Measurements from ENCODE around the gene RAD23B.

Gene RAD23B

DNA sequence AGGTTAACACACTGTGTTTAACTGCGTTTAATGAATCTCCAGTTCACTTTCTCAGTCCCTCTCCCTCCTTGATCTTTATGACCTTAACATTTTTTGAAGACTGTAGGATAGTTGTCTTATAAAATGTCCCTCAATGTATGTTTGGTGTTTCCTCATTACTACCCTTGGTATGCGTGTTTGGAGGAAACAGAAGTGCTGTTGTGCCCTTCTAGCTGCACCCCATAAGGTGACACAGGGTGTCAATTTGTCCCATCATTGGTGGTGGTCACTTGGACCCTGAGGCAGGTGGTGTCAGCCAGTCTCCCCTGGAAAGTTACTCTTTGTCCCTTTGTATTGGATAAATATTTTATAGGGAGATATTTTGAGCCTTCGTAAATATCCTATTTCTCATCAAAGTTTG is 52.3 kb downstream of the RAD23B start:
- H3K36me3 ChIP-seq (ENCODE audit: control insufficient read depth, insufficient read depth, low read length): peaks cover 80% of the 10 kb centered on the region
- H3K4me3 ChIP-seq (ENCODE audit: extremely low read depth, insufficient read depth, low read length, poor library complexity, severe bottlenecking): no peak overlapping the region
- H3K4me1 ChIP-seq (ENCODE audit: control insufficient read depth, insufficient read depth, low read length, poor library complexity, severe bottlenecking): no peaks in the 10 kb centered on the region
- H3K9me3 ChIP-seq (ENCODE audit: control insufficient read depth, low read length): no peaks in the 10 kb centered on the region
- no peak overlapping the region for H3K27ac ChIP-seq (ENCODE audit: low read depth, low read length, severe bottlenecking)
- WGBS, 2 experiments (ENCODE audit: insufficient coverage in 2 of 2): 100% methylated on average over 2 of the region's 3 CpGs

GRCh38 chr9:107336718-107337360 is 53.8 kb downstream of the RAD23B start:
- 87 to 100% methylated on average over 2 to 3 of the region's 6 CpGs for WGBS, 2 experiments (ENCODE audit: insufficient coverage in 2 of 2)
- Histone ChIP-seq H3K27ac (ENCODE audit: low read depth, low read length, severe bottlenecking) (no peak overlapping the region), H3K4me1 (ENCODE audit: control insufficient read depth, insufficient read depth, low read length, poor library complexity, severe bottlenecking) (no peaks in the 10 kb centered on the region), H3K9me3 (ENCODE audit: control insufficient read depth, low read length) (no peaks in the 10 kb centered on the region), H3K36me3 (ENCODE audit: control insufficient read depth, insufficient read depth, low read length) (peaks cover 66% of the 10 kb centered on the region), H3K4me3 (ENCODE audit: extremely low read depth, insufficient read depth, low read length, poor library complexity, severe bottlenecking) (no peak overlapping the region)

DNA sequence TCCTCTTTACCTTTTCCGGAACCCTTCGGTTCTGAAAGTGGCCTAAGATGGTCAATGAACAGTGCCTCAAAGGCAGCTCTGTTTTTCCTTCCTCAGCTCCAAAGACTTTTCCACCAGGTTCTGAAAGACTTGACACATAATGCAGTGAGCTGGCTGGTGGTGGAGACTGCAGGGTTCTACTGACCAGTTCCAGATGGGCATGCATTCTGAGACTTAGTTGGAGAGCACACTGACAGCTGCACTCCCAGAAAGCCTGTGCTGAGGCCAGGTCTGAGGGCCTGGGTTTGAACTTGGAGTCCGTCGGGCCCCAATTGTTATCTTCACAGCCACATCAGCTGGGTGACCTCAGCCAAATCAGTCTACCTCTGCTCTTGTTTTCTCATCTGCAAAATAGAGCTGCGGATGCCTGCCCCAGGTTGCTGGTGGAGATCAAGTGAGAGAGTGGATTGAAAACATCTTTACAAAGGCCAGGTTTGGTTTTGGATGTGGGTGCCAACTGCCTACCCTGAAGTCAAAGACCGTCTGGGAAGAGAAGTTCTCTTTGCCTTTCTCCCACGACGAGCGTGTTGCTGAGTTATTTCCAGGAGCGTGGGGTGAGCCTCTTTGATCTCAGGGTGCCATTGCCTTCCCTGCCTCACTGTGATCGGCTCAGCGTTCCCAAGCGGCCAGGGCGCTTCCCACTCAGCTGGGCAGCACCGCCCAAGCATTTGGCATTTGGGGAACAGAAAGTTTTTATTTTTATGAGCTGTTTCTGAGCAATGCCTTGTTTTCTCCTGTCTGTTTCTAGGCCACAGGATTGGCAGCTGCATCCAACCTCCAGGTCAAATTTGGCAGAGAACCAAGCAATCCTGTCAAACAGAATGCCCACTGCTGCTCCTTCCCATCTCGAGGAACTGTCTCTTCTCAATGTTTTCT is 54.9 kb downstream of the RAD23B start:
- peaks cover 56% of the 10 kb centered on the region for H3K36me3 ChIP-seq (ENCODE audit: control insufficient read depth, insufficient read depth, low read length)
- H3K4me1 ChIP-seq (ENCODE audit: control insufficient read depth, insufficient read depth, low read length, poor library complexity, severe bottlenecking): no peaks in the 10 kb centered on the region
- no peaks in the 10 kb centered on the region for H3K9me3 ChIP-seq (ENCODE audit: control insufficient read depth, low read length)
- 95 to 97% methylated on average over 13 to 15 of the region's 16 CpGs for WGBS, 2 experiments (ENCODE audit: insufficient coverage in 2 of 2)
- H3K4me3 ChIP-seq (ENCODE audit: extremely low read depth, insufficient read depth, low read length, poor library complexity, severe bottlenecking): no peak overlapping the region
- no peak overlapping the region for H3K27ac ChIP-seq (ENCODE audit: low read depth, low read length, severe bottlenecking)

- H3K9me3 ChIP-seq (ENCODE audit: control insufficient read depth, low read length): no peaks in the 10 kb centered on the region
- peaks cover 44% of the 10 kb centered on the region for H3K36me3 ChIP-seq (ENCODE audit: control insufficient read depth, insufficient read depth, low read length)
- no peak overlapping the region for H3K27ac ChIP-seq (ENCODE audit: low read depth, low read length, severe bottlenecking)
- 91 to 93% methylated on average over 4 to 7 of the region's 7 CpGs for WGBS, 2 experiments (ENCODE audit: insufficient coverage in 2 of 2)
- no peak overlapping the region for H3K4me3 ChIP-seq (ENCODE audit: extremely low read depth, insufficient read depth, low read length, poor library complexity, severe bottlenecking)
- H3K4me1 ChIP-seq (ENCODE audit: control insufficient read depth, insufficient read depth, low read length, poor library complexity, severe bottlenecking): no peaks in the 10 kb centered on the region
Observed at GRCh38 chr9:107338911-107339659, 56.0 kb downstream of the RAD23B start.

DNA sequence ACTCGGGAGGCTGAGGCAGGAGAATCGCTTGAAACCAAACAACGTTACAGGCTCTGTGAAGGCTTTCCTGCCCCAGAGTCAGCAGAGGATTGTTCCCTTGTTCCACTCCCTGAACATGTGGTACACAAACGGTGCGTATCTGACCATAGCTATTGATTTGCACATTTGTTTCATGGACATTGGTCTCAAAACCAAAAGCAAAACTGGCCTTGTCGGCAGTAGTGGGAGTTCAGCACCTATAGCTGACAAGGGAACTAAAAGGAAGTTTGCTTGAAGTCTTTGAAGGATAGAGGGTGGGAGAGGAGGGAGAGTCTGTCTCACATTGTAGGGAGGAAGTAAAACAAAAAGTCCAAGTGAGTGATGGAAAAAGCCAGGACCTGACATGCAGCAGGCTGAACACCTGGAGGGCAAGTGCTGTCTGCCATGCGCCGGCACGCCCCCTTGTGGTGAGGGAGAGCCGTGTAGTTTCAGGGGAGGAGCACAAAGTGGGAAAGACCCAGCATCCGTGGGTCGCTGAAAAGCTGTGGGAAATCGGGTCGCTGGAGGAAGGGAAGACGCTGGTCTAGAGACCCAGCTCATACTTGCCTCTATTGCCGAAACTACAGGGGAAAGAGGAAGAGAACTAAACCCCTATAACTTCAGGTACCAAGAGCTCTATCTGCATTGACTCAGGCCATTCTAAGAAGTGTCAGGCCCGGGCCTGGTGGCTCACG is 58.0 kb downstream of the RAD23B start:
- WGBS, 2 experiments (ENCODE audit: insufficient coverage in 2 of 2): 51 to 56% methylated on average over 13 to 14 of the region's 18 CpGs
- peaks cover 25% of the 10 kb centered on the region for H3K36me3 ChIP-seq (ENCODE audit: control insufficient read depth, insufficient read depth, low read length)
- no peak overlapping the region for H3K4me3 ChIP-seq (ENCODE audit: extremely low read depth, insufficient read depth, low read length, poor library complexity, severe bottlenecking)
- no peak overlapping the region for H3K27ac ChIP-seq (ENCODE audit: low read depth, low read length, severe bottlenecking)
- H3K9me3 ChIP-seq (ENCODE audit: control insufficient read depth, low read length): no peaks in the 10 kb centered on the region
- no peaks in the 10 kb centered on the region for H3K4me1 ChIP-seq (ENCODE audit: control insufficient read depth, insufficient read depth, low read length, poor library complexity, severe bottlenecking)

DNA sequence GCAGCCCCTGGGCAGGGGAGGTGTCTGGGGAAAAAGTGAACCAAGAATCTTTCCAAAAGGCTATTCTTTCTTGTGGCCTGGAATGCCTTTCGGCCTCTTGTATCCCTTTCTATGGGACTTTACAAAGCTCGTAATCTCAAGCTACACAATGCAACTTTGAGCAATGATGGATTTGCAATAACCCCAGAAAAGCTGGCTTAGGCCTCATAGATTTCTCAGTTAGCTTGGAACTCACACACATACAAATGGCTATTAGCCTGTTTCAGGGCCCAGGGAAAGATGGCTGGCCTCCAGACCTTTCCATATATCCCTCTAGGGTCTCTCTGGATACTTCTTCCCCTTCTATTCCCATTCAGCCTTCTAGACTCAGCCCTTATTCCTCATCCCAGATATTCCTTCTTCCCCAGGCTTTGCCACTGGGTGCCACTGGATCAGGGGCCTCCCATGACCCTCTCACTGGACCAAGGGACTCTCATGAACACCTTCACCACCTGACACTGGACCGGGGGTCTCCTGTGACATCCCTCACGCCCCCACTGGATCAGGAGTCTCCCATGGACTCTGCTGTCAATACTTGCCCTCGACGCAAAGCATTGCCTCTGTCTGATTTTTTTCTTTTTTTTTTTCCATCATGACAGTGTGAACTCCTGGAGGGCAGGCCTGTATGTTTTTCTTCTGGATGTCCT is 59.5 kb downstream of the RAD23B start:
- Histone ChIP-seq H3K9me3 (ENCODE audit: control insufficient read depth, low read length) (no peaks in the 10 kb centered on the region), H3K36me3 (ENCODE audit: control insufficient read depth, insufficient read depth, low read length) (peaks cover 17% of the 10 kb centered on the region), H3K4me1 (ENCODE audit: control insufficient read depth, insufficient read depth, low read length, poor library complexity, severe bottlenecking) (no peaks in the 10 kb centered on the region), H3K4me3 (ENCODE audit: extremely low read depth, insufficient read depth, low read length, poor library complexity, severe bottlenecking) (no peak overlapping the region), H3K27ac (ENCODE audit: low read depth, low read length, severe bottlenecking) (no peak overlapping the region)
- WGBS, 2 experiments (ENCODE audit: insufficient coverage in 2 of 2): 94 to 99% methylated on average over 5 to 6 of the region's 6 CpGs

GRCh38 chr9:107345327-107345726 is 62.2 kb downstream of the RAD23B start:
- H3K36me3 ChIP-seq (ENCODE audit: control insufficient read depth, insufficient read depth, low read length): no peaks in the 10 kb centered on the region
- H3K4me3 ChIP-seq (ENCODE audit: extremely low read depth, insufficient read depth, low read length, poor library complexity, severe bottlenecking): no peak overlapping the region
- H3K9me3 ChIP-seq (ENCODE audit: control insufficient read depth, low read length): no peaks in the 10 kb centered on the region
- WGBS, 2 experiments (ENCODE audit: insufficient coverage in 2 of 2): 80 to 100% methylated on average over 1 of the region's 2 CpGs
- no peak overlapping the region for H3K27ac ChIP-seq (ENCODE audit: low read depth, low read length, severe bottlenecking)
- no peaks in the 10 kb centered on the region for H3K4me1 ChIP-seq (ENCODE audit: control insufficient read depth, insufficient read depth, low read length, poor library complexity, severe bottlenecking)

DNA sequence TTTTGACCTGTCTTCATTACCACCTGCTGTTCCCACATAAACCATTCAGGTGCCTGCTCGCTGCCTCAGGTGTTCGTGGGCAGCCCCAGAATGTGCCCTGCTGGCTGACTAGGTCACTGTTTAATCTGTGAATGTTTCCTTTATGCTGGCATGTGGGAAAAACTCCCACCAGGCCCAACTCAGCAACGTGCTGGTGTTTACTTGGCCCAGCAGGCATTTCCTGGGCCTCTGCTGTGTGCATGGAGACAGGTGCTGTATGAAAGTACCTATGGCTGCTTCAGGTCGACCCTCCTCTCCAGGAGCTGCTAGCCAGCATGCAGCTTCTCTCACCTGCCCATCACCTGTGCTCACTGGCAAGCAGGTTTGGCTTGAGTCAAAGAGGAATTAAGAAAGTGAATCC is 65.8 kb downstream of the RAD23B start:
- peaks cover 8% of the 10 kb centered on the region for H3K4me1 ChIP-seq (ENCODE audit: control insufficient read depth, insufficient read depth, low read length, poor library complexity, severe bottlenecking)
- 14 to 43% methylated on average over 2 to 4 of the region's 4 CpGs for WGBS, 2 experiments (ENCODE audit: insufficient coverage in 2 of 2)
- no peak overlapping the region for H3K4me3 ChIP-seq (ENCODE audit: extremely low read depth, insufficient read depth, low read length, poor library complexity, severe bottlenecking)
- H3K27ac ChIP-seq (ENCODE audit: low read depth, low read length, severe bottlenecking): no peak overlapping the region
- H3K9me3 ChIP-seq (ENCODE audit: control insufficient read depth, low read length): peaks cover 6% of the 10 kb centered on the region
- no peaks in the 10 kb centered on the region for H3K36me3 ChIP-seq (ENCODE audit: control insufficient read depth, insufficient read depth, low read length)

GRCh38 chr9:107350443-107350842 is 67.4 kb downstream of the RAD23B start:
- peaks cover 6% of the 10 kb centered on the region for H3K9me3 ChIP-seq (ENCODE audit: control insufficient read depth, low read length)
- H3K36me3 ChIP-seq (ENCODE audit: control insufficient read depth, insufficient read depth, low read length): no peaks in the 10 kb centered on the region
- H3K4me1 ChIP-seq (ENCODE audit: control insufficient read depth, insufficient read depth, low read length, poor library complexity, severe bottlenecking): peaks cover 8% of the 10 kb centered on the region
- no peak overlapping the region for H3K27ac ChIP-seq (ENCODE audit: low read depth, low read length, severe bottlenecking)
- H3K4me3 ChIP-seq (ENCODE audit: extremely low read depth, insufficient read depth, low read length, poor library complexity, severe bottlenecking): no peak overlapping the region

All from mesodermal cell (in vitro differentiated cells).